ENCODE results near the gene ASF1A.
A peak's percentile ranks its signal among the peaks of the same experiment; 100 is the strongest.

Gene ASF1A

DNA sequence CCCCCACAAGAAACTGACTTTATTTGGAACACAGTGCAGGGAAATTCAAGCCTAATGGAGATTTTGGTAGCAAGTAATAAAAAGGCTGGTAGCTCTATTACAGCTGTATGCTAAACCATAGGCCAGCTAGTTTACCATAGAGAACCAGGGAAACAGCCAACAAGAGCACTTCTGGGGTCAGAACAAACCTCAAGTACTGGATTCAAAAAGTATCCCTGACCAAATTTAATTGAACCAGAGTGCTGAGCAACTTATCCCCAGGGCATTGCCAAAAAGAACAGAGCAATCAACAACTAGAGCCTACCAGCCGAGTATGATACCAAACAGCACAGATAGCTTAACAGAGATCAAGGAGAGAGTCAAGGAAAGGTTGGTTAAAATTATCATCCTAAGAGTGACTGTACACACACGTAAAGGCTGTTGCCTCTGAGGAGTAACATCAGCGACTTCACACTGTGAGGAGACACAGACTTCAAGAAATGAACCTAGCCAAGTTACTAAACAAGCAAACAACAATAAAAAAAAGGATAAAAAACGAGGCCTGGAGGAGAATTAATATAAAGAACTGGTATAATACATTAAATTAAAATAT lies 11.5 kb upstream of the ASF1A start:
- DNase-seq: no peak

DNA sequence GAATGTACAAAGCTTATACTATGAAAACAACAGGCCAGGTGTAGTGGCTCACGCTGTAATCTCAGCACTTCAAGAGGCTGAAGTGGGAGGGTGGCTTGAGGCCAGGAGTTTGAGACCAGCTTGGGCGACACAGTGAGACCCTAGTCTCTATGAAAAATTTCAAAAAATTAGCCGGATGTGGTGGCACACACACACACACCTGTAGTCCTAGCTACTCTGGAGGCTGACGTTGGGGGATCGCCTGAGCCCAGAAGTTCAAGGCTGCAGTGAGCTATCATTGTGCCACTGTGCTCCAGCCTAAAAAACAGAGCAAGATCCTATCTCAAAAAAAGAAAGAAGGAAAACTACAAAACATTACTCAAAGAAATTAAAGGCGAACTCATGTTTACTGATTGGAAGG lies 7.3 kb upstream of the ASF1A start:
- no peak for DNase-seq

DNA sequence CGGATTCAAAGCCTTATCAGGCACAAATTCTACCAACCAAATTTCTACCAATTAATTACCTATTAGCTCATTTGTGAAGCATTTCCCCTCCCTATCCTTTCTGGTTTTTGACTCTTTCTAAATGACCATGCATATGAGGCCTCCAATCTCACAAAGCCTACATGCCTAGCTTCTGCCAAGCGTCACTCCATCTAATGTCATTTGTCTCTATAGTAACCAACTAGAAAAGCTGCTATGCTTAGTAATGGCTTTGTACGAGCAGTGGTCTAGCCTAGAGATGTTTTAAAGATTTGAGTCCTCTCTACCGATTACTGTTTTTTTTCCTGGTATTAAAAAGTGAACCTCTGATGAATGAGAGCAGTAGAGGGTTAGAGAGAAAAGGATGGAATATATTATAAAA lies 4.8 kb upstream of the ASF1A start:
- no peak for DNase-seq

DNA sequence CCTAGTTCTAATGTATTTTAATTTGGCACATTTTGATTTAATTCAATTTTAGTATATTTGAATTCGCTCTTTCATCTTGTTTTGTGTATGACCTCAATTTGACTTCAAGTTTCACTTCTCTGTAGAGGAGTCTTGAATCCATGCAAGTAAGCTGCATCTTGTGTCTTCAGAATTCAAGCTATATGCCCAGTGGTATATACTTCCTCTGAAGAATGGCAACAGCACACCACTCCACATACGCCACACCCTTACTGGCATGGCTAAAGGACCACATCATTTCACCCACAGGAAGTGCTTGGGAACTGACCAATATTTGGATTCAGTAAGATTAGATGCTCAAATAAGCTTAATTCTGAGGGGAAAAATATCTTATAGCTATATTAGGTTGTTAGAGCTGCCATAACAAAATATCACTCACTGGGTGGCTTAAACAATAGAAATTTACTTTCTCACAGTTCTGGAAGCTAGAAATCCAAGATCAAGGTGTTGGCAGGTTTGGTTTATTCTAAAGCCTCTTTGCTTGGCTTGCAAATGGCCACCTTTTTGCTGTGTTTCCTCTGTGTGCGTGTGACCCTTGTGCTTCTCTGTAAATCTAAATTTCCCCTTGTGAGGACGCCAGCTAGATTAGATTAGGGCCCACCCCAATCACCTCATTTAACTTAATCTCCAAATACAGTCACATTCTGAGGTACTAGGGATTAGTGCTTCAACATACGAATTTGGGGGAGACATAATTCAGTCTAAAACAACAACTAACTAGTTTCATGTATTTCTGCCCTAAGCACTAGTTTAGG lies 2.8 kb upstream of the ASF1A start:
- peak; percentile 49 for DNase-seq

GRCh38 chr6:118892355-118892991 lies 1.5 kb upstream of the ASF1A start:
- DNase-seq: peak; percentile 40

- peak; percentile 76 for DNase-seq
Measured at GRCh38 chr6:118893064-118893806, 717 bp upstream of the ASF1A start.

DNA sequence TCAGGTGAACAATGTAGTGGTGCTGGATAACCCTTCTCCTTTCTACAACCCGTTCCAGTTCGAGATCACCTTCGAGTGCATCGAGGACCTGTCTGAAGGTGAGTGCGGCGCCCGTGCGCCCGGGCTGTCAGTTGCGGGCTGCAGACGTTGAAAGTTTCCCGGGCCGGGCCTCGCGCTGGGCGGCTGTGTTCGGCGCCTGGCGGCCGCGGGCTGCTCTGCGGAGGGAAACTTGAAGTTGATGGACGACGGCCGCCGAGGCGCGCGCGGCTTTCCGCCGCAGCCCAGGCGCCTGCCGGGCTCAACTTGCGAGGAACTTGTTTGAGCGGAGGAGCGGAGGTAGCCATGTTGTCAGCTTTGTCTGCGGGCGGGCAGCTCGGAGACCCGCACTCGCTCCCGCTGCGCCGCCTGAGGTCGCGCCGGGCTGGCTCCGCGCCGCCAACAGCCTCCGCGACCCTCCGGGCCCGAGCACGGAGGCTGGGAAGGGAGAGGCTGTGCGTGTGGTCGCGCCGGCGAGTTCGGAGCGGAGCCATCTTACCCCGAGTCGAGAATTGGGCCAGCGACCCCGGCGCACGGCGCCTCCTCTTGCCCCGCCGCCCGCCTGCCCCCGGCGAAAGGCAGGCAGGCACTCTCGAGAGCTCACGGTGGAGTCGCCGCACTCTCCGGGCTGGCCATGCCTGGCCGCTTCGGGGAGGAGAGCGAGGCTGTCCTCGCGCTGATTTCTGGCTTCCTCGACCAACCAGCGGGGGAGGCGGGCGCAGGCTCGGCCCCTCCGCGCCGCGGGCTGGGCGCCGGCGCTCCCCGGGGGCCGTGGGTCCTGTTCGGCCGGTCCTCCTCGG lies 691 bp downstream of the ASF1A start:
- peak; percentile 61 for DNase-seq

- DNase-seq: no peak
Measured at GRCh38 chr6:118895261-118895560, 1.3 kb downstream of the ASF1A start.

DNA sequence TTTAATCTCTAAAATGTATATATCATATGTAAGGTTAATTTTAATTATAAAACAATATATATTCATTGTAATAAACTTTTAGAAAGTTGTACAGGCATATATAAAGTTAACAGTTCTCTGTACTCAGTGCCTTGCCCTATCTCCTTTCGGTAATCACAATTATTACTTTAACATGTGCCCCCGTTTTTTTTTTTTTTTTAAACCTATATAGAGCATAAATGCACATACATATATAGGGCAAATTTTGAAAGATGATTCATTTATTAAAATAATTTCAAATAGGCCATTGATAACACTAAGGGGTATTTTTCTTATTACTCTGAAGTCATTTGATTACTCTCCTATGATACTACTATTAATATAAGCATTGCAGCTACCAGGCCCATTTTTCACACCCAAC lies 1.9 kb downstream of the ASF1A start:
- no peak for DNase-seq

GRCh38 chr6:118896339-118897136 lies 2.6 kb downstream of the ASF1A start:
- peak; percentile 79 for DNase-seq

DNA sequence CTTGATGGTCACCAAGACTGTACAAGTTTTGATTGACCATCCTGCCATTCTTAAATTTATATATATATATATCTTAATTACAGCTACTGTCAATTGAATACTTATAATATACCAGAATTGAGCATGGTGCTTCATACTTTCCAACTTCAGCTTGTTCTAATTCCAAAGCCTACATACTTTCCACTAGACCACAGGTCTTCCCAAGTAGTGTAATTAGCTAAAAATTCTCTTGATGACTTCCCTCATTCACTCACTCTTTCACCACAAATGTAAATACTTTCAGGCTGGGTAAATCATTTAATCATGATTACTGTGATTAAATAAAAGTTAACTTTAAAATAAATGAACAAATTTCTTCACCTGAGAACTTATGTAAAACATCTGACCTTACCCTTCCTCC lies 3.4 kb downstream of the ASF1A start:
- no peak for DNase-seq

- peak; percentile 56 for DNase-seq
Measured at GRCh38 chr6:118899948-118900347, 6.0 kb downstream of the ASF1A start.

DNA sequence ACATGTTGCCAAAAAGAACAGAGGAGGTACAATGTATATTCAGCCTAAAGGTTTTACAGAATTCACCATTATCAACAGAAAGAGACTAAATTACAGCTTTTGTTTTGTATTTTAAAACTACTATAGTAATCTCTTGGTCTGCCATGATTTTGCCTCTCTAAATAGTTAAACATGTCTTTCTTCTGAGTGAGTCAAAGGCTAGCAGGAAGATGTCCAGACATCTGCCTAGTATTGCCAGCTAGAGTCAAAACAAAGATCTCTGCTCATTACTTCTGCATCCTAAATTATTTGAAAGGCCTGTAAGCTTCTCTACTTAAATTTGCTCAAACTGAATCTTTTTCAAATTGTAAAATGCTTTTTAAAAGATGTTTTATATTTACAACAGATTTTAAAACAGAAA lies 8.8 kb downstream of the ASF1A start:
- DNase-seq: no peak

- no peak for DNase-seq
Measured at GRCh38 chr6:118903138-118903537, 9.2 kb downstream of the ASF1A start.

- DNase-seq: no peak
Measured at GRCh38 chr6:118903691-118904090, 9.7 kb downstream of the ASF1A start.

DNA sequence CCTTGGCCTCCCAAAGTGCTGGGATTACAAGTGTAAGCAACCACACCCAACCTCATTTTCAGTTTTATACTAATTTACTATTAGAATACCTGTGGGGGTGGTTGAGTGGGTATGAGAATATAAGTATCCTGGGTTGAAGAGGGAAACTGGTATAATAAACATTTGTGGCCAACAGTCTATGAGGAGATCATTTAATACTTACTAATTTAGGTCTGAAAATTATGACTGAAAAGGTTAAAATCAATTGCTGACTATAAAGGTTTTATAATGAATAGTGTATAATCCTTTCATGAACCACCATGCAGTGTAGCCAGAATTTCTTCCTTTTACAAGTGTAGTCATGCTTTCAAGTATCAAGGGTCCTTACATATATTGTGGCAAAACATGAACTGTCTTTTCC lies 11.1 kb downstream of the ASF1A start:
- no peak for DNase-seq

GRCh38 chr6:118905851-118906250 lies 11.9 kb downstream of the ASF1A start:
- no peak for DNase-seq

GRCh38 chr6:118908441-118908840 lies 14.5 kb downstream of the ASF1A start:
- no peak for DNase-seq

- no peak for DNase-seq
Measured at GRCh38 chr6:118912646-118913045, 18.7 kb downstream of the ASF1A start.

DNA sequence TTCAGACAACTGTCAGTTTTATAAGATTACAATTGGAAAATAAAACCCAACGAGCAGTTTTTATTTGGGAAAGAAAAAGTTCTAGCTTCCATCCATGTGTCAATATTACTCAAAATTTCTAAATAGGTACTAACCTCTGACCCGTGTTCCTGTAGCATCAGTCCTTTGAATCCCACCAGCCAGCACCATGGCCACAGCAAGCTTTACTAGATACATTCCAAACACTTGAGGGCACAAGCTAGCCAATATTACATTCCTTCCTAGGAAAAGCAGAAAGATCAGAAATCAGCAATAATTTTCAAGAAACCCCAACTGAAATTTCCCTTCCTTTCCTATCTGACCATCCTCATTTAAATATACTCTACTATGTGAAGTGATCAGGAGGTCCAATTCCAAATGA lies 19.2 kb downstream of the ASF1A start:
- DNase-seq: no peak

- no peak for DNase-seq
Measured at GRCh38 chr6:118914598-118914997, 20.6 kb downstream of the ASF1A start.

Measured in activated CD4-positive, alpha-beta T cell treated with anti-CD3 and anti-CD28 coated beads, Interleukin-10, Interleukin-2, amounts not matched to agents 100 ng/mL and 50 ng/mL, durations not matched to agents 16 hours and 8 hours (primary cell).